ENCODE measurements around the gene SELL. TPM values are rescaled to one million over a fixed set of nuclear protein-coding genes. Genes with fewer than 3 reads are reported as not detected.

The SELL gene
- total RNA-seq, 1 donor, result under 0.01 TPM

DNA sequence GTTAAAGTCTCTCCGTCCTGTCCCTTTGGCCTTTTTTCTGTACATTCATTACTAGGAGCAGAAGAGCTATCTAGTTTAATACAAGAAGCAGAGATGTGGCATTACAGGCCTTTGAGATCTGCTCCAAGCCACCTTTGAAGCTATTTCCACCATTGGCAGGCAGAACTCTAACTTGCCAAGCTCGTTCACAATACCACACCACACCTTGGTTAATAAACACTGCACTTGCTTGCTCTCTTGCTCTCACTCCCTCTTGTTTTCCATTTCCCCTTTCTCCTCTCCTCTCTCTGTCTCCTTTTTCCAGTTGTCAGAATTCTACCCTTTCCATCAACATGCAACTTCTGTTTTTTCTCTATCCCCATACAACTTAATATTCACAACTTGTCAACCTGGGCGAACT, 15.4 kb upstream of the SELL start:
- DNase-seq (ENCODE audit: insufficient read length, low spot score, missing footprints), result no peak
- Histone ChIP-seq H4K20me1 (ENCODE audit: insufficient read depth, low read length) (no peaks in the 10 kb centered on the region), H3K27ac (ENCODE audit: low read depth, low read length) (no peak overlapping the region), H3K4me3 (ENCODE audit: insufficient read depth, low read length) (no peak overlapping the region), H3K9me3 (ENCODE audit: low read depth, low read length) (no peaks in the 10 kb centered on the region), H2AFZ (ENCODE audit: low read length) (no peak overlapping the region), H3K36me3 (ENCODE audit: insufficient read depth, low read length) (no peaks in the 10 kb centered on the region), H3K4me1 (ENCODE audit: insufficient read depth, low read length) (no peaks in the 10 kb centered on the region), H3K79me2 (ENCODE audit: insufficient read depth, low read length) (no peaks in the 10 kb centered on the region), H3K27me3 (ENCODE audit: insufficient read depth, low read length) (peaks cover 10% of the 10 kb centered on the region), H3K4me2 (ENCODE audit: insufficient read depth, low read length) (no peak overlapping the region)
- TF ChIP-seq, protein P1, sequence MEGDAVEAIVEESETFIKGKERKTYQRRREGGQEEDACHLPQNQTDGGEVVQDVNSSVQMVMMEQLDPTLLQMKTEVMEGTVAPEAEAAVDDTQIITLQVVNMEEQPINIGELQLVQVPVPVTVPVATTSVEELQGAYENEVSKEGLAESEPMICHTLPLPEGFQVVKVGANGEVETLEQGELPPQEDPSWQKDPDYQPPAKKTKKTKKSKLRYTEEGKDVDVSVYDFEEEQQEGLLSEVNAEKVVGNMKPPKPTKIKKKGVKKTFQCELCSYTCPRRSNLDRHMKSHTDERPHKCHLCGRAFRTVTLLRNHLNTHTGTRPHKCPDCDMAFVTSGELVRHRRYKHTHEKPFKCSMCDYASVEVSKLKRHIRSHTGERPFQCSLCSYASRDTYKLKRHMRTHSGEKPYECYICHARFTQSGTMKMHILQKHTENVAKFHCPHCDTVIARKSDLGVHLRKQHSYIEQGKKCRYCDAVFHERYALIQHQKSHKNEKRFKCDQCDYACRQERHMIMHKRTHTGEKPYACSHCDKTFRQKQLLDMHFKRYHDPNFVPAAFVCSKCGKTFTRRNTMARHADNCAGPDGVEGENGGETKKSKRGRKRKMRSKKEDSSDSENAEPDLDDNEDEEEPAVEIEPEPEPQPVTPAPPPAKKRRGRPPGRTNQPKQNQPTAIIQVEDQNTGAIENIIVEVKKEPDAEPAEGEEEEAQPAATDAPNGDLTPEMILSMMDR (IDR thresholded peaks at IDR 0.05; ENCODE audit: extremely low read depth, low read depth, low read length), result no peak

DNA sequence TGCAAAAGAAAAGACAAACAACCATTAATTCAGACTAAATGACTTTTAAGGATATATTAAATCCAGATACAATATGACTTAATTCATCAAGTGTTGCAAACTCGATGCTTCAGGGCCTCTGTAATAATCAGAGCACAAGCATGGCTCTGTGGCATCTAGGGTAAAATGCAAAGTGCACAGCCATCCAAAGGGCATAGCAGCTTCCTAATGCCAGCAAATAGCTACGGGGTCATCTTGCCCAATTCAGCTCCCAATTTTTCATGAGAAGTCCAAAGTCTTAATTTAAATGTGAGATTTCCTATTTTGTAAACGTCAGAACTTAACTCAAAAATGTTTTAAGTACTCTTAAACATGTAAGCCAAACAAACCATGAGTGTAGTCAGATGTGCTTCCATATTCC, 14.5 kb upstream of the SELL start:
- no peak overlapping the region for H2AFZ ChIP-seq (ENCODE audit: low read length)

GRCh38 chr1:169724168-169724567, 12.7 kb upstream of the SELL start:
- H3K36me3 ChIP-seq (ENCODE audit: insufficient read depth, low read length), result no peaks in the 10 kb centered on the region
- H3K9me3 ChIP-seq (ENCODE audit: low read depth, low read length), result no peaks in the 10 kb centered on the region
- no peak overlapping the region for H3K4me3 ChIP-seq (ENCODE audit: insufficient read depth, low read length)
- no peak overlapping the region for H3K27ac ChIP-seq (ENCODE audit: low read depth, low read length)
- H2AFZ ChIP-seq (ENCODE audit: low read length), result no peak overlapping the region
- H3K4me2 ChIP-seq (ENCODE audit: insufficient read depth, low read length), result no peak overlapping the region
- no peaks in the 10 kb centered on the region for H3K4me1 ChIP-seq (ENCODE audit: insufficient read depth, low read length)
- peaks cover 10% of the 10 kb centered on the region for H3K27me3 ChIP-seq (ENCODE audit: insufficient read depth, low read length)
- no peaks in the 10 kb centered on the region for H4K20me1 ChIP-seq (ENCODE audit: insufficient read depth, low read length)
- no peaks in the 10 kb centered on the region for H3K79me2 ChIP-seq (ENCODE audit: insufficient read depth, low read length)
- TF ChIP-seq, protein P1 (IDR thresholded peaks at IDR 0.05; ENCODE audit: extremely low read depth, low read depth, low read length), result no peak
- DNase-seq (ENCODE audit: insufficient read length, low spot score, missing footprints), result no peak

More for the DNA sequence above, 14.5 kb upstream of the SELL start:
- no peaks in the 10 kb centered on the region for H4K20me1 ChIP-seq (ENCODE audit: insufficient read depth, low read length)
- H3K4me2 ChIP-seq (ENCODE audit: insufficient read depth, low read length), result no peak overlapping the region
- no peaks in the 10 kb centered on the region for H3K79me2 ChIP-seq (ENCODE audit: insufficient read depth, low read length)
- H3K27me3 ChIP-seq (ENCODE audit: insufficient read depth, low read length), result peaks cover 10% of the 10 kb centered on the region
- no peaks in the 10 kb centered on the region for H3K9me3 ChIP-seq (ENCODE audit: low read depth, low read length)
- no peak overlapping the region for H3K27ac ChIP-seq (ENCODE audit: low read depth, low read length)
- no peaks in the 10 kb centered on the region for H3K36me3 ChIP-seq (ENCODE audit: insufficient read depth, low read length)
- TF ChIP-seq, protein P1 (IDR thresholded peaks at IDR 0.05; ENCODE audit: extremely low read depth, low read depth, low read length), result no peak
- no peaks in the 10 kb centered on the region for H3K4me1 ChIP-seq (ENCODE audit: insufficient read depth, low read length)
- no peak overlapping the region for H3K4me3 ChIP-seq (ENCODE audit: insufficient read depth, low read length)
- DNase-seq (ENCODE audit: insufficient read length, low spot score, missing footprints), result no peak

DNA sequence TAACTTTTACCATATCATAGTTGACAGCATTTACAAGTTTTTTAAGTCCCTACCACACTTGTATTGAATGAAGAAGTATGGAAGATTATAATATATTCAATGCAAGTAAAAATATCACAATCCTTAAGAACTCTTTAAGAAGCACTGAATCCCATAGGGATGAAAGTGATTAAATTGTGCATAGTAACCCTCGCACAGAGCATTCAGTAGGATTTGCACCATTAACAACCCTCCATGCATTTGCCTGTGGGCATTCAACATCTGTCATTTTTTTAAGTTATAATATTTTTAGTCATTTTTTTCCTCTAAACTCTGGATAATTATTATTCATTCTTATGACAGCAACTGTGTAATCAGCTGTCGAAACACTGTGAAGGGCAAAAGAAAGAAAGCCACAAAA, 12.3 kb upstream of the SELL start:
- H3K4me3 ChIP-seq (ENCODE audit: insufficient read depth, low read length), result no peak overlapping the region
- no peak for DNase-seq (ENCODE audit: insufficient read length, low spot score, missing footprints)
- H4K20me1 ChIP-seq (ENCODE audit: insufficient read depth, low read length), result no peaks in the 10 kb centered on the region
- no peak overlapping the region for H3K27ac ChIP-seq (ENCODE audit: low read depth, low read length)
- no peaks in the 10 kb centered on the region for H3K9me3 ChIP-seq (ENCODE audit: low read depth, low read length)
- H2AFZ ChIP-seq (ENCODE audit: low read length), result no peak overlapping the region
- H3K36me3 ChIP-seq (ENCODE audit: insufficient read depth, low read length), result no peaks in the 10 kb centered on the region
- no peaks in the 10 kb centered on the region for H3K79me2 ChIP-seq (ENCODE audit: insufficient read depth, low read length)
- H3K4me2 ChIP-seq (ENCODE audit: insufficient read depth, low read length), result no peak overlapping the region
- H3K27me3 ChIP-seq (ENCODE audit: insufficient read depth, low read length), result peaks cover 10% of the 10 kb centered on the region
- TF ChIP-seq, protein P1 (IDR thresholded peaks at IDR 0.05; ENCODE audit: extremely low read depth, low read depth, low read length), result no peak
- no peaks in the 10 kb centered on the region for H3K4me1 ChIP-seq (ENCODE audit: insufficient read depth, low read length)

All from osteoblast (primary cell).